Stomach (tissue), 9 donors: Measurements from ENCODE around the gene UXS1. TPM values are rescaled to one million over a fixed set of nuclear protein-coding genes. Genes with fewer than 3 reads are reported as not detected.

ENCODE experiments used
- DNase-seq, 2 donors: peaks; one replicate each; pipeline versions ENCODE4 v3.0.0 to v3.0.0-alpha.2; 2013 to 2019
- H3K27ac ChIP-seq, 5 donors: fragments of 200-600 bp in 4 of 5; sonication (generic) in 4 of 5; one replicate each; pipeline ENCODE4 v1.5.1; 2013 to 2019; ENCODE audit warnings: mild to moderate bottlenecking in 1 of 5, moderate library complexity in 1 of 5
- H3K27me3 ChIP-seq, 3 donors: fragments of 200-600 bp; sonication (generic); one replicate each; pipeline ENCODE4 v1.5.1; 2017 to 2019; ENCODE audit warnings: mixed run types in 1 of 3
- H3K36me3 ChIP-seq, 4 donors: fragments of 200-600 bp; sonication (generic); 1 replicate in 3 of 4; 2 replicates in 1 of 4; pipeline ENCODE4 v1.5.1; 2016 to 2019
- H3K4me1 ChIP-seq, 4 donors: fragments of 200-600 bp; sonication (generic); one replicate each; pipeline ENCODE4 v1.5.1; 2016 to 2019
- H3K4me3 ChIP-seq, 4 donors: fragments of 200-600 bp; sonication (generic) in 3 of 4; one replicate each; pipeline ENCODE4 v1.5.1; 2016 to 2019; ENCODE audit warnings: mild to moderate bottlenecking in 1 of 4
- H3K9me3 ChIP-seq, 4 donors: fragments of 200-600 bp; sonication (generic); one replicate each; pipeline ENCODE4 v1.5.1; 2016 to 2019
- EP300 ChIP-seq: sonication (generic); formaldehyde crosslinking; IDR thresholded peaks from one replicate; pipeline ENCODE4 v1.6.1; 2017; ENCODE audit warnings: antibody characterized with exemption
- POLR2A ChIP-seq, 4 donors: fragments of 450-650 bp; IDR thresholded peaks; one replicate each; pipeline ENCODE4 v1.6.1; 2016; ENCODE audit warnings: antibody characterized with exemption in 4 of 4, control low read depth in 2 of 4, mild to moderate bottlenecking in 1 of 4, moderate library complexity in 1 of 4
- POLR2AphosphoS5 ChIP-seq, 3 donors: sonication (generic); formaldehyde crosslinking; IDR thresholded peaks; one replicate each; pipeline ENCODE4 v1.6.1; 2016; ENCODE audit warnings: antibody characterized with exemption in 3 of 3
- WGBS, 5 donors: extraction: QIAGEN DNeasy Blood & Tissue Kit in 3 of 5; methylation state at CpG; one replicate each; pipeline versions ENCODE4 v1.1.5 to v1.1.7; 2013 to 2018; 5-methylcytosine and 5-hydroxymethylcytosine counted together
- intact Hi-C: fragments of 100-400 bp; cut with DNase I; formaldehyde crosslinking; loops from one replicate; pipeline ENCODE4 v1.15.1; 2023; ENCODE audit warnings: low total_unique reads
- polyA plus RNA-seq, 3 donors: library from polyadenylated mRNA; stranded (reverse); fragments of 200-250 nt; gene quantifications; one replicate each; pipeline ENCODE4 v1.2.3, GENCODE V29; 2013
- total RNA-seq, 5 donors: library from RNA; depleted of rRNA; stranded (reverse); fragments of >200 nt; gene quantifications; one replicate each; pipeline versions ENCODE4 v1.1.0 to v1.2.3, GENCODE V29; 2014 to 2016
- TF ChIP-seq, protein P1 (sequence below), 7 experiments: fragments of 450-650 bp in 4 of 7; fragments of 200-600 bp in 3 of 7; sonication (generic) in 3 of 7; IDR thresholded peaks; one replicate each; pipeline ENCODE4 v1.5.1; 2016 to 2019; ENCODE audit warnings: antibody characterized with exemption in 7 of 7, control low read depth in 2 of 7, mild to moderate bottlenecking in 1 of 7
- donor health status: healthy with polysubstance abuse.
- donor health status: Bipolar disorder and iron deficiency.
- donor health status: healthy.

The UXS1 gene
- total and polyA plus RNA-seq, 8 donors = 7.0 to 111 (median 16.8) TPM

DNA sequence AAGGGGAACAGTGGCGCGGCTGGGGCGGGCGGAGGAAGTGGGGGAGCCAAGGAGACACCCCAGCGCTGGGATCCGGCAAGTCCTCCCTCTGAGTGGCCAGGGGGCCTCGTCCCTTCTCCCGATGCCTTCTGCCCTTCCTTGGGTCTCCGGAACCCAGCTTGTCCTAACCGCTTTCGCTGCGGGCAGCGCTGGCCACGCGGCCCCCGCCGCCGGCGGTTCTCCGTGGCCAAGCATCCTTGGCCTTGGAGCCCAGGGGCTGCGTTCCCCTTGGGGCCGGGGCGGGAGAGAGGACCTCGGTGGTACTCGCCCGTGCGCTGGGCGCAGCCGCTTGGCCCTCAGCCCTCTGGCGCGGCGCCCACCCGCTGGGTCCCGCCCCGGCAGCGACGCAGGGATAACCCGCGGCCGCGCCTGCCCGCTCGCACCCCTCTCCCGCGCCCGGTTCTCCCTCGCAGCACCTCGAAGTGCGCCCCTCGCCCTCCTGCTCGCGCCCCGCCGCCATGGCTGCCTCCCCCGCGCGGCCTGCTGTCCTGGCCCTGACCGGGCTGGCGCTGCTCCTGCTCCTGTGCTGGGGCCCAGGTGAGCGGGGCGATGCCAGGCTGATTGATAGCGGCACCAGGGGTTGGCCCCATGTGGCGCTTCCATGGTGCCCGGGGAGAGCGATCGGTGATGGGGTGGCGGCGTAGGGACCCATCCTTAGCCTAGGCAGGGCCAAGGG is 128.7 kb downstream of the UXS1 start:
- intact Hi-C loops = loop anchor here (10.0 kb wide), 1 partner anchor 191 kb away; no protein-coding TSS in a partner anchor
- H3K9me3 ChIP-seq = peaks cover 0 to 4% (median 0%) of the 10 kb centered on the region in 4 donors
- peaks cover 4 to 21% (median 16%) of the 10 kb centered on the region in 4 donors for H3K4me1 ChIP-seq
- TF ChIP-seq POLR2AphosphoS5 (IDR thresholded peaks at IDR 0.05) (no peak), POLR2A (IDR thresholded peaks at IDR 0.05) (no peak), EP300 (no peak)
- TF ChIP-seq, protein P1, sequence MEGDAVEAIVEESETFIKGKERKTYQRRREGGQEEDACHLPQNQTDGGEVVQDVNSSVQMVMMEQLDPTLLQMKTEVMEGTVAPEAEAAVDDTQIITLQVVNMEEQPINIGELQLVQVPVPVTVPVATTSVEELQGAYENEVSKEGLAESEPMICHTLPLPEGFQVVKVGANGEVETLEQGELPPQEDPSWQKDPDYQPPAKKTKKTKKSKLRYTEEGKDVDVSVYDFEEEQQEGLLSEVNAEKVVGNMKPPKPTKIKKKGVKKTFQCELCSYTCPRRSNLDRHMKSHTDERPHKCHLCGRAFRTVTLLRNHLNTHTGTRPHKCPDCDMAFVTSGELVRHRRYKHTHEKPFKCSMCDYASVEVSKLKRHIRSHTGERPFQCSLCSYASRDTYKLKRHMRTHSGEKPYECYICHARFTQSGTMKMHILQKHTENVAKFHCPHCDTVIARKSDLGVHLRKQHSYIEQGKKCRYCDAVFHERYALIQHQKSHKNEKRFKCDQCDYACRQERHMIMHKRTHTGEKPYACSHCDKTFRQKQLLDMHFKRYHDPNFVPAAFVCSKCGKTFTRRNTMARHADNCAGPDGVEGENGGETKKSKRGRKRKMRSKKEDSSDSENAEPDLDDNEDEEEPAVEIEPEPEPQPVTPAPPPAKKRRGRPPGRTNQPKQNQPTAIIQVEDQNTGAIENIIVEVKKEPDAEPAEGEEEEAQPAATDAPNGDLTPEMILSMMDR (IDR thresholded peaks at IDR 0.05) = no peak
- WGBS, 5 donors = 8 to 11% (median 9%) methylated on average over 26 to 65 of the region's 68 CpGs
- no peaks in the 10 kb centered on the region for H3K36me3 ChIP-seq
- H3K27ac ChIP-seq = peak overlapping the region; percentile 17 to 83 (median 59)
- H3K27me3 ChIP-seq = peaks cover 0 to 30% (median 18%) of the 10 kb centered on the region in 3 donors
- peak in 1 of 2 donors; percentile 74 for DNase-seq
- peak overlapping the region; percentile 49 to 56 (median 54) for H3K4me3 ChIP-seq

DNA sequence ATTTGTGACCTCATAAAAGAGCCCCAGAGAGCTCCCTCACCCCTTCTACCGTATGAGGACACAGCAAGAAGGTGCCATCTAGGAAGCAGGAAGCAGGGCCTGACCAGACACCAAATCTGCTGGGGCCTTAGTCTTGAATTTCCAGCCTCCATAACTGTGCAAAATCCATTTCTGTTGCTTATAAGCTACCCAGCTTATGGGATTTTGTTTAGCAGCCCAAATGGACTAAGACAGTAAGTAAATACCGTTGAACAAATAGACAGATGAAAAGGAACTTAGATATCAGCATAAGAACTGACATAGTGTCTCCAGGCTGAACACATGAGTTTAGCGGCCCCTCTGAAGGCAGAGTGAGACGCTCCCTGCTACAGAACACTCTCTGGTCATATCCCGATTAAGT is 130.9 kb downstream of the UXS1 start:
- peaks cover 4 to 20% (median 14%) of the 10 kb centered on the region in 4 donors for H3K4me1 ChIP-seq
- intact Hi-C loops = loop anchor here (10.0 kb wide), 1 partner anchor 188 kb away; no protein-coding TSS in a partner anchor
- 65 to 78% (median 74%) methylated on average over 5 of the region's 5 CpGs for WGBS, 5 donors

DNA sequence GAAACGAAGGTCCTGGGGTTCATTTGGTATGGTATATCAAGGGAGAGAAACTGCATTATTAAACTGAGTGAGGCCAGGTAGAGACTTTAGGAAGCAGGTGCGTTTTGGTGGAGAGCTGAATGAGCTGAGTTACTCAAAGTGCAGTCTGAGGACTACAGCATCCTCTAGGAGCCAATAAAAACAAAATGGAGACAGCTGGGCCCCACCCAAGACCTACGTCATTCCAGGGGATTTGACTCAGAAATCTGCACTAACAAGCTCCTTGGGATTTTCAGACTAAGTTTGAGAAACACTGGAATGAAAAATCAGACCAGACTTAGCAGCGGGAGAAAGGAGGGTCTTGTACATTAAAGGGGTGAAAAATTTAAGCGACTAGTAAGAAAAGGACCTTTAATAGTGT is 131.5 kb downstream of the UXS1 start:
- intact Hi-C loops = loop anchor here (10.0 kb wide), 1 partner anchor 188 kb away; no protein-coding TSS in a partner anchor
- no peak for TF ChIP-seq POLR2AphosphoS5 (IDR thresholded peaks at IDR 0.05)
- TF ChIP-seq, protein P1 (IDR thresholded peaks at IDR 0.05) = no peak
- TF ChIP-seq EP300 = no peak
- TF ChIP-seq POLR2A (IDR thresholded peaks at IDR 0.05) = no peak
- Histone ChIP-seq H3K36me3 (no peaks in the 10 kb centered on the region), H3K4me3 (no peak overlapping the region), H3K9me3 (peaks cover 0 to 4% (median 0%) of the 10 kb centered on the region in 4 donors), H3K27ac (no peak overlapping the region), H3K27me3 (peaks cover 0 to 30% (median 18%) of the 10 kb centered on the region in 3 donors), H3K4me1 (peaks cover 4 to 20% (median 14%) of the 10 kb centered on the region in 4 donors)
- DNase-seq = no peak
- WGBS, 5 donors = 80 to 88% (median 84%) methylated on average over 5 of the region's 5 CpGs

More for the DNA sequence above, 130.9 kb downstream of the UXS1 start:
- Histone ChIP-seq H3K9me3 (peaks cover 0 to 4% (median 0%) of the 10 kb centered on the region in 4 donors), H3K4me3 (no peak overlapping the region), H3K27ac (no peak overlapping the region), H3K27me3 (peaks cover 0 to 30% (median 18%) of the 10 kb centered on the region in 3 donors), H3K36me3 (no peaks in the 10 kb centered on the region)
- DNase-seq = no peak
- TF ChIP-seq EP300 = no peak
- TF ChIP-seq, protein P1 (IDR thresholded peaks at IDR 0.05) = no peak
- TF ChIP-seq POLR2AphosphoS5 (IDR thresholded peaks at IDR 0.05) = no peak
- TF ChIP-seq POLR2A (IDR thresholded peaks at IDR 0.05) = no peak

DNA sequence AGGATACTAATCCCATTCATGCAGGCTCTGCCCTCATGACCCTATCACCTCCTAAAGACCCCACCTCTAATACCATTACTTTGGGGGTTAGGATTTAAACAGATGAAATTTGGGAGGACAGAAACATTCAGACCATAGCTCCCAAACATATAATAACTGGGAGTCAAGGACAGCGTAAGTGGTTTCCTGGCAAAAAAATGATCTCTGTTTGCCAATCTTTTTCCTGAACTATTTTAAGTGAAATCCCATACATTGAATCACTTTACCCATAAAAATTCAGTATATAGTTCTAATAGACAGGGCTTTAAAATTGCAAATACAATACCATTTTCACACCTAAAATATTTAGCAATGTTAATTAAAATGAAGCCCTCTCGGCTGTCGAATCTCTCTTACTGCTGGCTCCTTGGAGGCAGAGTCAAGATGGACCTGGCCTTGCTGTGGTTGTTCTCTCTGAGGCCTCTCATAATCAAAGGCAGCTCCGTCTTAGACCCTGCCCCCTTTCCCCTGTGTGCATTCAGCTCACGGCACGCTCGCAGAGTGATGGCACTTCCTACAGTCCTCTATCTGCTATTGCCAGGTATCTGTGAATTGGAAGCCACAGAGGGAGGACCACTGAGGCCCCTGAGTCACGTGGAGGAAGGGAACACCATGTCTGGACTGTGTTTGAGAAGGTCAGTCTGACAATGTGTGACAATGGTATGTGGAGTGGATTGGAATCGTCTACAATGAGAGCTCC is 132.3 kb downstream of the UXS1 start:
- Histone ChIP-seq H3K27ac (no peak overlapping the region), H3K4me3 (no peak overlapping the region), H3K36me3 (no peaks in the 10 kb centered on the region), H3K4me1 (peaks cover 4 to 26% (median 14%) of the 10 kb centered on the region in 4 donors), H3K27me3 (peaks cover 0 to 21% (median 16%) of the 10 kb centered on the region in 3 donors), H3K9me3 (peaks cover 0 to 4% (median 0%) of the 10 kb centered on the region in 4 donors)
- WGBS, 5 donors = 78 to 85% (median 82%) methylated on average over 9 of the region's 9 CpGs
- DNase-seq = peak in 1 of 2 donors; percentile 60
- intact Hi-C loops = loop anchor here (10.0 kb wide), 1 partner anchor 187 kb away; no protein-coding TSS in a partner anchor
- no peak for TF ChIP-seq EP300
- no peak for TF ChIP-seq POLR2AphosphoS5 (IDR thresholded peaks at IDR 0.05)
- TF ChIP-seq, protein P1 (IDR thresholded peaks at IDR 0.05) = no peak
- no peak for TF ChIP-seq POLR2A (IDR thresholded peaks at IDR 0.05)
